Muscle of back (tissue), 11 donors: ENCODE measurements around the gene FBXO34. TPM values are rescaled to one million over a fixed set of nuclear protein-coding genes. Genes with fewer than 3 reads are reported as not detected.
"Not testable (repeated sequence)": the region's sequence is repeated elsewhere in the genome, so short reads cannot be mapped to it uniquely, and the experiment has no call there.

Source experiments
- DNase-seq, 3 donors: peaks; one replicate each; pipeline versions ENCODE4 v3.0.0 to v3.0.0-alpha.2; 2013
- polyA plus RNA-seq, 10 donors: library from polyadenylated mRNA; unstranded; fragments of 120-200 nt; gene quantifications; one replicate each; pipeline ENCODE4 v1.2.1, GENCODE V29; 2013; ENCODE audit not compliant: insufficient read length in 10 of 10

The FBXO34 gene
- polyA plus RNA-seq, 10 donors, result 16.2 to 21.6 (median 19.1) TPM

DNA sequence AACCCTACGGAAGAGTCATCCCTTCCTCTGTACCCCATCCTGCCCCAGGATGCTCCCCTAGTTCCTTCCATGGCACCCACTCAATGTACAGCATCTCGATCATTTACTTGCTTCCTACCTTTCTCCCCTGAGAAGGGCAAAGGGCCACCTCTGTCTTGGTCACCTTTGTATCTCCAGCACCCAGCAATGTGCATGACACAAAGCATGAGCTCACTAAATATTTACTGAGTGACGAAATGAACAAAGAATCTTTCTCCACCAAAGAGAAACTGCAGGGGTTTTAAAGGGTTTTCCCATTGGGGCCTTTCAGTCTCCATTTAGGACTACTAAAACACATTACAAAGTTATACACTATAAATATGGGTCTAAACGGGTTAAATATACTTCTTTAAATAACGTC lies 109.8 kb downstream of the FBXO34 start:
- no peak for DNase-seq

- DNase-seq, result no peak
These were observed 110.3 kb downstream of the FBXO34 start for GRCh38 chr14:55381561-55381960.

GRCh38 chr14:55382483-55382882 lies 111.3 kb downstream of the FBXO34 start:
- no peak for DNase-seq

- DNase-seq, result not testable (repeated sequence)
These were observed 111.8 kb downstream of the FBXO34 start for GRCh38 chr14:55383056-55383466.

- no peak for DNase-seq
These were observed 112.4 kb downstream of the FBXO34 start for GRCh38 chr14:55383541-55384140.

DNA sequence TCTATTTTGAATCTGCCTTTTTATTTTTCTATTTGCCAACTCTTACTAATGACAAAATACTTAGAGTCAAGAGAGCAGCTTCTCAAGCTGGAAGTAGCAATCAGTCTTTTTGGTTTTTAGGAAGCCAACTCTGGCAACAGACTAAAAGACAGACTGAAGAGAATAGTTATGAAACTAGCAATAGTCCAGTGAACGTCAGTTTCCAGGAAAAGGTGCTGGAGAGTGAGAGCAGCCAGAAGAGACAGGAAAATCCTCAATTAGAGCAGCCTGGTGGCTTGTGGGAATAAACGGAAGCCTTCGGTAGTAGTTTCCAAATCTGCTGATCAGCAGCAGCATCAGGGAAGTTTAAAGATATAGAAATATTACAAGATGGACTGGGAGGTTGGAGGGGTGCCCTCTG lies 113.3 kb downstream of the FBXO34 start:
- no peak for DNase-seq

- no peak for DNase-seq
These were observed 115.0 kb downstream of the FBXO34 start for GRCh38 chr14:55386037-55386808.

GRCh38 chr14:55387121-55387520 lies 115.9 kb downstream of the FBXO34 start:
- no peak for DNase-seq

DNA sequence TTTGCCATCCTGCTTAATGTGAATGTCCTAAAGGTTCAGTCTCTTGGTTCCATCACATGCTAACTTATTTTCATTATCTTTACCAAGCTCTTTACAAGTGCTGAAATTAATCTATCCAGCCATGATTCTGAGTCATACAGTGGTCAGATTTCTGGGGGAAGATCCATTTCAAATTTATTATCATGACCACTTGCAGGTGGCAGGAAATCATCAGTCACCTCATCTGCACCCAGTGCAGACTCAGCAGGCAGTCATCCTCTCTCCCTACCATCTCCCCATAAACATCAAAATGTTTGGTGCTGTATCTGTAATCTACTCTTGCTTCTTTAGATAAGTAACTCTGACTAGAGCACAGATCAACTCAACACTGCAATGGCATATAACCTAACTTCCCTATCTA lies 116.9 kb downstream of the FBXO34 start:
- no peak for DNase-seq

DNA sequence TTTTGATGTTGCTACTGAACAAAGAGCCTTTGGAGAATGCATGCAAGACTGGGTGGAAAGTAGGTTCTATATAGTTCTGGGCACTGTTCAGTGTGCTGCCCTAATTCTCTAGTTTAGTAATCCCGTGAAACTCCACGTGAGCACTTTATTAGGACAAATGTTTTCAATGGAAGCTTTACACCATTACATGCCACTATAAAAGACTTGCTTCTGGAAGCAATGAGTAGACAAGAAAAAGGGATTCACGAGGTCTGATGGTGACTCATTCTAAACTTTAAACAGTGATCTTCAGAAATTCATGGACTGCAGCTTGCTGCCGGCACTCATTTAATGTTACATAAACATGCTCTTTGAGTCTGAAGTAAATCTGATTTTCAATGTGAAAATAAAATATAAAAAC lies 118.1 kb downstream of the FBXO34 start:
- no peak for DNase-seq

- DNase-seq, result peak; percentile 8 to 87 (median 37)
These were observed 127.5 kb downstream of the FBXO34 start for GRCh38 chr14:55398679-55399078.

DNA sequence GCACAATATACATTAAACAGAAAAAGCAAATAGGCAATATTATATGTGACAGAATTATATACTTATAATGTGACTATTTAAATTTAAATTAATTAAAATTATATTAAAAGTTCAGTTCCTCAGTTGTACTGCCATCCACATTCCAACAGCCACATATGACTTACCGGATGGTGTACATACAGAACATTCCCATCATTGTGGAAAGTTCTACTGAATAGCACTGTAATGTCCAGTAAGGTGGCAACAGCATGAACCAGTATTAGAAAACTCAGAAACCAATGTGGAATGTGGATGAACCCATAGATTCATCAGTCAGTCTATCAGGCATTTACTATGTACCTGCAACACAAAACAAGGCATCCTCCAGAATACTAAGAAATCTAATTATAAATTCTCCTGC lies 128.0 kb downstream of the FBXO34 start:
- DNase-seq, result no peak

DNA sequence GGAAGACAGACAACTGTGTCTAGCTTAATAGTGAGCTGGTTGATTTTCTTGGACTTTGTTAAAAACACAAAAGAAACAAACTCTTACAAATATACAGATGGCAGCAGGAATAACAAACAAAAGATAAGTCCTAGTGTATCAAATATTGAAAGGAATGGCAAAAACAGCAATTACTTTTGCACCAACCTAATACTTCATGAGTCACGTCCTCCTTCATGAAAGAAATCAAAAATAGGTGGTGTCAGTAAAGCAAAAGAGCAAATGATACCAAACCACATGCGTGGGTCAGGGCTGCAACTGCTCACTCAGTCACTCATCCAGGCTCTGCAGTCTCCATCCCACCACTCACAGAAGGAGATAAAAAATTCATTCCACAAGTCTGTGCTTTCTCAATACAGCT lies 128.6 kb downstream of the FBXO34 start:
- DNase-seq, result no peak

- no peak for DNase-seq
These were observed 130.5 kb downstream of the FBXO34 start for GRCh38 chr14:55401751-55402150.

Other genes starting within 250 kb of the FBXO34 start
- gene WDHD1, start 244.3 kb upstream of the FBXO34 start, polyA plus RNA-seq, result 10 to 100 TPM in 3 of 10 donors, 1 to 10 TPM in 7; 7.0 to 11.7 (median 8.7) TPM
- 10 to 100 TPM in 7 of 10 donors, 1 to 10 TPM in 3; 7.5 to 13.8 (median 11.3) TPM for gene SOCS4, start 244.2 kb upstream of the FBXO34 start, polyA plus RNA-seq
- 10 to 100 TPM; 48.8 to 66.6 (median 61.0) TPM for gene MAPK1IP1L, start 219.8 kb upstream of the FBXO34 start, polyA plus RNA-seq
- gene LGALS3, start 142.2 kb upstream of the FBXO34 start, polyA plus RNA-seq, result 10 to 100 TPM; 26.6 to 80.8 (median 36.5) TPM
- 10 to 100 TPM in 9 of 10 donors, 1 to 10 TPM in 1; 9.5 to 23.0 (median 14.2) TPM for gene DLGAP5, start 79.8 kb upstream of the FBXO34 start, polyA plus RNA-seq
- gene ATG14, start 140.4 kb downstream of the FBXO34 start, polyA plus RNA-seq, result 10 to 100 TPM; 10.3 to 18.5 (median 14.1) TPM
- under 1 TPM in 4 of 10 donors, not detected in 6; 0.11 to 0.24 (median 0.18) TPM for gene TBPL2, start 169.2 kb downstream of the FBXO34 start, polyA plus RNA-seq